Uterus (tissue), 2 donors: ENCODE data around the gene IFI44.

Experiments used
- POLR2A ChIP-seq, 2 donors: fragments of 450-650 bp; IDR thresholded peaks; one replicate each; pipeline ENCODE4 v1.6.1; 2016; ENCODE audit warnings: antibody characterized with exemption in 2 of 2, mild to moderate bottlenecking in 1 of 2, moderate library complexity in 1 of 2
- TF ChIP-seq, protein P1 (sequence below), 4 experiments: fragments of 200-600 bp in 2 of 4; fragments of 450-650 bp in 2 of 4; sonication (generic) in 2 of 4; IDR thresholded peaks; one replicate each; pipeline ENCODE4 v1.5.1; 2016 to 2019; ENCODE audit warnings: antibody characterized with exemption in 4 of 4, mild to moderate bottlenecking in 2 of 4, moderate library complexity in 1 of 4

DNA sequence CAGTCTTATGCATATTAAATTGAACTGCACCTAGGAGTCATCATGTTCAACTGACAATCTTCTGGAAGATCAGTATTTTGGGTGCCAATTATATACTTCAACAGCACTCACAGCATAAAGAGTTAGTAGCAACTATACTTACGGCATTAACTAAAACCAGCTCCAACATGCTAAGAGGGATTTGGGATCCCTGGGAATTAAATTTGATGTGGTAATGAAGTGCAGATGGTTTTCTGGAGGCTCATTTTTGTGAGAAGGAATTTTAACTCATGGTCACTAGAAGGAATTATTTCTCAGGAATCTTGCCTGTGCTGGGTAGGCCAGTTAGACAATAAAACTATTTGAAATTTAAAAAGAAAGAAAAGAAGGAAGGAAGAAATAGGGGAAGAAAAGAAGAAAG lies 18.3 kb downstream of the IFI44 start:
- TF ChIP-seq, protein P1, sequence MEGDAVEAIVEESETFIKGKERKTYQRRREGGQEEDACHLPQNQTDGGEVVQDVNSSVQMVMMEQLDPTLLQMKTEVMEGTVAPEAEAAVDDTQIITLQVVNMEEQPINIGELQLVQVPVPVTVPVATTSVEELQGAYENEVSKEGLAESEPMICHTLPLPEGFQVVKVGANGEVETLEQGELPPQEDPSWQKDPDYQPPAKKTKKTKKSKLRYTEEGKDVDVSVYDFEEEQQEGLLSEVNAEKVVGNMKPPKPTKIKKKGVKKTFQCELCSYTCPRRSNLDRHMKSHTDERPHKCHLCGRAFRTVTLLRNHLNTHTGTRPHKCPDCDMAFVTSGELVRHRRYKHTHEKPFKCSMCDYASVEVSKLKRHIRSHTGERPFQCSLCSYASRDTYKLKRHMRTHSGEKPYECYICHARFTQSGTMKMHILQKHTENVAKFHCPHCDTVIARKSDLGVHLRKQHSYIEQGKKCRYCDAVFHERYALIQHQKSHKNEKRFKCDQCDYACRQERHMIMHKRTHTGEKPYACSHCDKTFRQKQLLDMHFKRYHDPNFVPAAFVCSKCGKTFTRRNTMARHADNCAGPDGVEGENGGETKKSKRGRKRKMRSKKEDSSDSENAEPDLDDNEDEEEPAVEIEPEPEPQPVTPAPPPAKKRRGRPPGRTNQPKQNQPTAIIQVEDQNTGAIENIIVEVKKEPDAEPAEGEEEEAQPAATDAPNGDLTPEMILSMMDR (IDR thresholded peaks at IDR 0.05): no peak
- no peak for TF ChIP-seq POLR2A (IDR thresholded peaks at IDR 0.05)
